ENCODE measurements around the gene ABCB11. TPM values are rescaled to one million over a fixed set of nuclear protein-coding genes. Genes with fewer than 3 reads are reported as not detected.
"Not testable (repeated sequence)": the region's sequence is repeated elsewhere in the genome, so short reads cannot be mapped to it uniquely, and the experiment has no call there.

Gene ABCB11
- total RNA-seq, 6 experiments from 2014 or later: 21.3 to 128 (median 54.8) TPM

GRCh38 chr2:168935810-168936581, 95.1 kb downstream of the ABCB11 start:
- 68% methylated on average over 9 of the region's 14 CpGs for WGBS (ENCODE audit: insufficient coverage, low coverage, low lambda C conversion rate, missing lambda C conversion rate)
- TF ChIP-seq POLR2A (IDR thresholded peaks at IDR 0.05) (no peak), CTCF (IDR thresholded peaks at IDR 0.05) (no peak)
- Histone ChIP-seq H3K27me3 (no peaks in the 10 kb centered on the region), H3K9me3 (no peaks in the 10 kb centered on the region), H3K27ac (no peak overlapping the region), H3K4me1 (no peaks in the 10 kb centered on the region), H3K4me3 (no peak overlapping the region), H3K36me3 (peaks cover 0 to 60% (median 29%) of the 10 kb centered on the region in 4 donors)
- ATAC-seq: no peak
- intact Hi-C loops (cut with DNase I): no loop called here
- DNase-seq: no peak

- Histone ChIP-seq H3K4me3 (no peak overlapping the region), H3K27ac (no peak overlapping the region), H3K27me3 (no peaks in the 10 kb centered on the region), H3K4me1 (no peaks in the 10 kb centered on the region), H3K36me3 (peaks cover 0 to 69% (median 28%) of the 10 kb centered on the region in 4 donors), H3K9me3 (no peaks in the 10 kb centered on the region)
- DNase-seq (no peak), ATAC-seq (no peak)
- 89% methylated on average over 1 of the region's 2 CpGs for WGBS (ENCODE audit: insufficient coverage, low coverage, low lambda C conversion rate, missing lambda C conversion rate)
- TF ChIP-seq CTCF (IDR thresholded peaks at IDR 0.05) (no peak), POLR2A (IDR thresholded peaks at IDR 0.05) (no peak)
- intact Hi-C loops (cut with DNase I): no loop called here
Measured at GRCh38 chr2:168934826-168935225, 96.3 kb downstream of the ABCB11 start.

- intact Hi-C loops (cut with DNase I); H3K4me3 ChIP-seq; H3K27me3 ChIP-seq; H3K9me3 ChIP-seq; DNase-seq; ATAC-seq; H3K4me1 ChIP-seq; H3K27ac ChIP-seq: not testable (repeated sequence)
- WGBS (ENCODE audit: insufficient coverage, low coverage, low lambda C conversion rate, missing lambda C conversion rate): 92% methylated on average over 4 of the region's 4 CpGs
- peaks cover 0 to 71% (median 36%) of the 10 kb centered on the region in 4 donors for H3K36me3 ChIP-seq
Measured at GRCh38 chr2:168932174-168932573, 99.0 kb downstream of the ABCB11 start.

- H3K4me3 ChIP-seq: no peak overlapping the region
- 53% methylated on average over 1 of the region's 1 CpG for WGBS (ENCODE audit: insufficient coverage, low coverage, low lambda C conversion rate, missing lambda C conversion rate)
- intact Hi-C loops (cut with DNase I): no loop called here
Measured at GRCh38 chr2:168930242-168930641, 100.9 kb downstream of the ABCB11 start.

More at GRCh38 chr2:168930242-168930641, 100.9 kb downstream of the ABCB11 start:
- Histone ChIP-seq H3K27ac (no peak overlapping the region), H3K27me3 (no peaks in the 10 kb centered on the region), H3K36me3 (peaks cover 0 to 72% (median 36%) of the 10 kb centered on the region in 4 donors), H3K4me1 (no peaks in the 10 kb centered on the region), H3K9me3 (no peaks in the 10 kb centered on the region)
- TF ChIP-seq POLR2A (IDR thresholded peaks at IDR 0.05): no peak
- no peak for TF ChIP-seq CTCF (IDR thresholded peaks at IDR 0.05)
- no peak for DNase-seq
- ATAC-seq: no peak
